Ishikawa (cell line): ENCODE data around the gene MAG.

Experiments
- CEBPB ChIP-seq: IDR thresholded peaks from 2 replicates; pipeline ENCODE4 v1.6.1; 2012
- CREB1 ChIP-seq: IDR thresholded peaks from 2 replicates; pipeline ENCODE4 v1.6.1; 2012; ENCODE audit warnings: low read depth
- EGR1 ChIP-seq: IDR thresholded peaks from 2 replicates; pipeline ENCODE4 v1.6.1; 2012
- EP300 ChIP-seq: IDR thresholded peaks from 2 replicates; pipeline ENCODE4 v1.6.1; 2012; ENCODE audit warnings: borderline replicate concordance
- FOXM1 ChIP-seq: IDR thresholded peaks from 2 replicates; pipeline ENCODE4 v1.6.1; 2012; ENCODE audit warnings: low read depth, borderline replicate concordance
- MAX ChIP-seq: IDR thresholded peaks from 2 replicates; pipeline ENCODE4 v1.6.1; 2012
- NFIC ChIP-seq: IDR thresholded peaks from 2 replicates; pipeline ENCODE4 v1.6.1; 2012
- RAD21 ChIP-seq: IDR thresholded peaks from 2 replicates; pipeline ENCODE4 v1.6.1; 2012; ENCODE audit warnings: low read depth
- REST ChIP-seq: IDR thresholded peaks from 2 replicates; pipeline ENCODE4 v1.6.1; 2012; ENCODE audit warnings: low read depth, mild to moderate bottlenecking
- TAF1 ChIP-seq: IDR thresholded peaks from 2 replicates; pipeline ENCODE4 v1.6.1; 2012; ENCODE audit warnings: low read depth, mild to moderate bottlenecking
- TCF12 ChIP-seq: IDR thresholded peaks from 2 replicates; pipeline ENCODE4 v1.6.1; 2012; ENCODE audit warnings: low read depth
- TEAD4 ChIP-seq: IDR thresholded peaks from 2 replicates; pipeline ENCODE4 v1.6.1; 2012
- USF1 ChIP-seq: IDR thresholded peaks from 2 replicates; pipeline ENCODE4 v1.6.1; 2012
- YY1 ChIP-seq: IDR thresholded peaks from 2 replicates; pipeline ENCODE4 v1.6.1; 2012; ENCODE audit warnings: low read depth
- ZBTB7A ChIP-seq: IDR thresholded peaks from 2 replicates; pipeline ENCODE4 v1.6.1; 2012; ENCODE audit warnings: low read depth

MAG gene

GRCh38 chr19:35341006-35341405 lies 49.0 kb downstream of the MAG start:
- TF ChIP-seq TAF1 (no peak), TCF12 (no peak), FOXM1 (no peak), TEAD4 (no peak), MAX (no peak), ZBTB7A (no peak), YY1 (no peak), EP300 (no peak), NFIC (no peak), CEBPB (no peak), EGR1 (no peak), USF1 (no peak)

- TF ChIP-seq TCF12: no peak
- no peak for TF ChIP-seq TEAD4
- TF ChIP-seq MAX: no peak
- TF ChIP-seq REST: no peak
- TF ChIP-seq CREB1: no peak
- no peak for TF ChIP-seq YY1
- no peak for TF ChIP-seq FOXM1
- no peak for TF ChIP-seq ZBTB7A
- no peak for TF ChIP-seq EP300
- no peak for TF ChIP-seq CEBPB
Measured at GRCh38 chr19:35341565-35342225, 49.7 kb downstream of the MAG start.

- TF ChIP-seq TEAD4 (no peak), CEBPB (no peak), TAF1 (no peak), RAD21 (no peak), EP300 (no peak), REST (no peak), FOXM1 (no peak), TCF12 (no peak), YY1 (no peak), USF1 (no peak), NFIC (no peak), CREB1 (no peak)
Measured at GRCh38 chr19:35342430-35342829, 50.5 kb downstream of the MAG start.

GRCh38 chr19:35344511-35345031 lies 52.6 kb downstream of the MAG start:
- TF ChIP-seq TEAD4 (no peak), EGR1 (no peak), FOXM1 (no peak), RAD21 (no peak), MAX (no peak), TAF1 (no peak), USF1 (no peak), CEBPB (no peak), TCF12 (no peak), NFIC (no peak), REST (no peak), ZBTB7A (no peak), YY1 (no peak), EP300 (no peak)
